ENCODE measurements around the gene TNKS2.
A peak's percentile ranks its signal among the peaks of the same experiment; 100 is the strongest.
"Not testable (repeated sequence)": the region's sequence is repeated elsewhere in the genome, so short reads cannot be mapped to it uniquely, and the experiment has no call there.

Gene TNKS2

DNA sequence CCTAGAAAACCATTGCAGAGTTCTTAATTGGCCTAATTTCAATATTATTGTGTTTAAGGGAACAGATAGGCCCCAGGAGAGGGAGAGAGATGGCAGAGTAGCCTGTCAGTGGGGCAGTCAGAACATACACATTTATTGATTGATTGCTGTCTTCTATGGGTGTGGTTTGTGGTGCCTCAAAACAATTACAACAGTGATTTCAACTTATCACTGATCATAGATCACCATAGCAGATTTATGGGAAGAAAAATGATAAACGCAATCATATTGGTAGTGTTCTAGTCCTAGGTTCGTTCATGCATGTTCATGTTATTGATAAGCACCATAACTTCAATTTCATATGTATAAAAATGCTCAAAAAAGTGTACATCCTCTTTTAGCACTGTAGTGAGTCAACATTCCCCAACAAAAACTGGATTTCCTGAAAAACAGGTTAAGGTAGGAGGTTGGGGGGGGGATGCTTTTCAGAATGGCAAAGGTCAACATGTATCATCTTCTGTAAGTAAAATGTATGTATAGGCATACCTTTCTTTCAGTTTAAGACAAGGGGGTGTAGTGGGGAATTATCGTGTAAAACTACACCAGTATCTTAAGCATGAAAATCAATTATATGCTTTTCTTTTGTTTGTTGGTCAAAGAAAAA, 1.1 kb upstream of the TNKS2 start:
- DNase-seq, result peak; percentile 3

GRCh38 chr10:91798649-91799611, 704 bp downstream of the TNKS2 start:
- peak; percentile 90 for DNase-seq

- no peak for DNase-seq
These were observed 1.4 kb downstream of the TNKS2 start for GRCh38 chr10:91799612-91799975.

GRCh38 chr10:91800182-91800581, 2.0 kb downstream of the TNKS2 start:
- DNase-seq, result no peak

DNA sequence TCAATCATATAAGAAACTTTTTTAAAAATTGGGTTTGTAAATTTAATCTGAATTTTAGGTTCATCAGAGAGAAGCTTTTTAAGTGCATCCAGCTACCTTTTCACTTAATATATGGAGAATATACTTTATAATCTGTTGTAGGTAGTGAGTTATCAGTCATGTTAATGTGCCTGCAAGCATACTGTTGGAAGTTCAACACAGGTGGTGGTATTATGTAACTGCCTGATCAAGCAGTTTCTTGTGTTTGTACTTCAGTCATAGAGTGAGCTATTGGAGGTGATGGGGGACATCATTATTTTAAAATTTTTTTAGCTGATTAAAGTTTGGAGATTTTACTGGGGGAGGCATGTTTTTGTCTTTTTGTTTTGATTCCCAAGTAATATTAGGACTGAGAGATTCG, 2.5 kb downstream of the TNKS2 start:
- no peak for DNase-seq

- DNase-seq, result no peak
These were observed 5.3 kb downstream of the TNKS2 start for GRCh38 chr10:91803386-91804125.

GRCh38 chr10:91804126-91804510, 5.9 kb downstream of the TNKS2 start:
- no peak for DNase-seq

DNA sequence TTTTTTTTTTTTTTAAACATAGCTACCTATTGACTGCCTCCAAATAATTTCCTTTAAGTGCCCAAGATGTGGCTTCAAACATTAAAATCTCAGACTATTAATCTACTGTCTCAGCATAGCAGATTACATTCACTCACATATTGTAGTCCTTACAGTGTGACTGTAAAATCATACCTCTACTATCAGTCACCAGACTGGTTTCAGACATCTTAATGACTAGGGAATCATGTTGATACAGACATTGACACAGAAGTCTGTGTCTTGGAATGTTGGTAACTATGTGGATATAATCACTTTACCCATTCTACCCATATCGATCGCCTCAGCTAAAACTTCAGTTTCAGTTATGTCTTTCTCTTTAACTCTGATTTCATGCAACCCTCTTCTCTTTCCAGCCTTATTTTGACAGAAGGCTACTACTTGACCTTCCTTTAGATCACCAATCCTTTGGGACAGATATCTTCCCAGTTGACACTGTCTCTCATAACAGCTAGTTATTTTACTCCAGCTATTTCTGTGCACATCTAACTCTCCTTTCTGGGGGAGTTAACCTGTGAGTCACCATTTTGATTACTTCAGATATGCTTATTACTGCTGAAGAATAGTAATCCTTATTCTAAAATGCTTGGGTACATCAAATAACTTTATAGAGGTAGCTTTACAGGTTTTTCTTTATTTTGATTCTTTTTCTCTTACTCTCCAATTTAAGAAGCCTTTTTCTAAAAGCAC, 7.0 kb downstream of the TNKS2 start:
- no peak for DNase-seq

GRCh38 chr10:91807264-91807663, 9.0 kb downstream of the TNKS2 start:
- DNase-seq, result not testable (repeated sequence)

DNA sequence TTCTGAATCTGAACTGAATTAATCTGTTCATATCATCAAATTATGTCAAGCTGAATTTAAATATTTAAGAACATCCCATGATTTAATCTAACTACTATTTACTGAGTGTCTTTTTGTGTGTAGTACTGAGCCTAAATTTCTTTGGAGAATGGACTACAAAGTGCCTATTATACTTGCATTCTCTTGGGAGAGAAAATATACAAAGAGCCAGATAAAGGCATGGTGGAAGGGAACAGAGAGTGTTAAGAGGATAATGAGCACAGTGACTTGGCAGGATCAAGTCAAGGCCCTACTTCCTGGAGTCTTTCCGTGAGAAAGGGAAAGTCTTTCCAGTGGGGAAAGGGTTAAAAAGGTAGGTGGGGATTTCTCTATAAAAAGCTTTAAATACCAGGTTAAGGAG, 15.0 kb downstream of the TNKS2 start:
- no peak for DNase-seq

GRCh38 chr10:91816981-91817380, 18.8 kb downstream of the TNKS2 start:
- no peak for DNase-seq

GRCh38 chr10:91820144-91820543, 21.9 kb downstream of the TNKS2 start:
- no peak for DNase-seq

DNA sequence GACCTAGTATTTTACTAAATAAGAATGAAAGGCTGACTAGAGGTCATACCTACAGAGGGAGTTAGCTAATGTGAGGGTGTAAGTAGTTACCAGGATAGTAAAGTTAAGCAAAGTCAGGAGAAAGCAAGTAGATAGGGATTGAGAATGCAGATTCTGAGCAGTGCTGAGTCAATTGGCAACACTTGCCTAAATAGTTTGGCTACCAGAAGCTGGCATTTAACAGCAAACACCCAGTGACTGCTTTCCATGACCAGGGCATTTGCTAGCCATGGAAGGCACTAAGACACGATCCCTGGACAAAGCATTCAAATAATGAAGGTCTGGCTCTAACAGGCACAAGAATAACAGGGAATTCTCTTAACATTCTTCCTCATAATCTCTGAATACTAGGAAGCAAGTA, 25.9 kb downstream of the TNKS2 start:
- no peak for DNase-seq

GRCh38 chr10:91829268-91829667, 31.0 kb downstream of the TNKS2 start:
- DNase-seq, result no peak

DNA sequence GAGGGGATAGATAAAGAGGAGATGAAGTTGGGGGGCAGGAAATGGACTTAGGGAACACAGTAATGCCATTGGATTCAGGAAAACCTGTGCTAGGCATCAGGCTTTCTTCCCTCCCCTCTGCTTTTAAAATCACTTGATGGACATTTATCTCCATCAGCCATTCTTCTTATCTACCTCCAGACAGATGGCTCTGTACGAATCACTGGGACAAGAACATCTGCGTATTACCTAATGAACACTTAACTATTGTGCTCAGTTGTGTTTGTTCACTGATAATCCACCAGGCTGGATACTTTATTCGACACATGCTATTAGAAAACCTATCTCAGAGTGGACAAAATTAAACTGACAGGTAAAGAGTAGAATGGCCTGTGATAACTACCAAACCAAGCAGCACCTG, 40.0 kb downstream of the TNKS2 start:
- DNase-seq, result no peak

GRCh38 chr10:91843083-91843482, 44.9 kb downstream of the TNKS2 start:
- DNase-seq, result no peak

DNA sequence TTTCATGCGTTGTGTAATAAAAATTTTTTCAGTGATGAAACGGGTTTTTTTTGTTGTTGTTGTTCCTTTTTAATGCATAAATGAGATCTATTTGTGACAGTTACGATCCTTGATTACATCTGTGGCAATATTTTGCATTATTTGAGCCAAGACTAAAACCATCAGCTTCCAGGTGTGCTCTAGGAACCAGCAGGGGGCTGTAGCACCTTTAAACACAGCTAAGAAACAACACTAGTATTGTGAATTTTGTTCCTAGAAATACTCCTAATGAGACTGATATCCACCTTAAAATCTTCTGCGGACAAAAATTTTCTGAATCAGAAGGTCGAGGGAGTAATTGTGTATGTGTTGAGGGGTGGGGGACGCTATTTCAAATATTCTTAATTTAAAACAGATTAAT, 58.4 kb downstream of the TNKS2 start:
- no peak for DNase-seq

- DNase-seq, result no peak
These were observed 62.7 kb downstream of the TNKS2 start for GRCh38 chr10:91860885-91861284.

DNA sequence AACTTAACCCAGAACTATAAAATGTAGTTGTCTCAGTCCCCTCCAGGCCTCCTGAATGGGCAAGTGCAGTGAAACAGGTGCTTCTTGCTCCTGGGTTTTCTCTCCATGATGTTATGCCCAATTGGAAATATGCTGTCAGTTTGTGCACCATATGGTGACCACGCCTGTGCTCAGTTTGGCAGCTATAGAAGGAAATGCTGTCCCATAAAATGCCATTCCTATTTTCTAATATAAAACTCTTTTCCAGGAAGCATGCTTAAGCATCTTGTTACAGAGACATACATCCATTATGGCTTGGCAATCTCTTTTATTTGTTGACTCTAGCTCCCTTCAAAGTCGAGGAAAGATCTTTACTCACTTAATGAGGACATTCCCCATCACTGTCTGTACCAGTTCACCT, 65.9 kb downstream of the TNKS2 start:
- DNase-seq, result no peak

- no peak for DNase-seq
These were observed 66.5 kb downstream of the TNKS2 start for GRCh38 chr10:91864744-91865143.

DNA sequence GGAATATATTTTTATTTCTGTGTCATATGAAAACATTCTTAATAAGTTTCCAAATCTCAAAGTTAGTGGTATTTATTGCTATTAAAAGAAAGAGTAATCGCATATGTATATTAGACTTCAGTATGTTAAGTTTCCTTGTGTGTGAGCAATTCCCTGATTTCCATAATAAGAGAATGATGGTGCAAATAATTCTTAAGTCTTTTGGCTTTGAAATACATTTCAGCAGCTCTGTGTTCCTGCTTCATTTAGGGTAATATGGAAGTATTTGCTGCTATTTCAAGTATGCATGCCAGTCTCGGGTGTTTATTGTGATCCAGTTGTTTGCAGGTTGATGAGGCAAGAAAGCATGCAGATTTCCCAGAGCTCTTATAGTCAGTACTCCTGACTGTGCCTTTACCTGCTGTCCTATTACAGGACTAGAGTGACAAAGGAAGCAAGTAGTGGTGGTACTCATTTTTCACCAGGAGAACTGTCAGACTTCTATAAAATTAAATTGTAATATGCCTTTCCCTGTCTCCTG, 67.4 kb downstream of the TNKS2 start:
- DNase-seq, result no peak

GRCh38 chr10:91875156-91875555, 76.9 kb downstream of the TNKS2 start:
- no peak for DNase-seq

DNA sequence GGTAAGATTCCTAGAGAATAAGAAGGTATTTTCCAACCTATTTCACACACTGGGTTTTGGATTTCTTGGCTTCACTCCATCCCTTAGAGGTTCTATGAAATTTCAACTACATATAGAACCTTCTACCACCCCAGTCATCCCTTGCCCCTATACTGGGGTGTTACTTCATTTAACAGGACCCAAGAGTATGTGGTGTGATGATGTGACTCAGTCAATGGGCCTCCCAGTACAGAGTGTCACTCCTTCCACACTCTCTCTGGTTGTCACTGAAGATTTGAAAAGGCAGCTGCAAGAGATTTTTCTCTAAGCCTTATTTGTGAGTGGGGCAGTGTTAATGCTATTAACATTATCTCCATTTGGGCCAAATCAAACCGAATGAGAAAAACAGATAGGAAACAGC, 77.6 kb downstream of the TNKS2 start:
- DNase-seq, result no peak

All from suppressor macrophage treated with lipopolysaccharide for 4 hours (primary cell).